ENCODE results near the gene CYTH1. TPM values are rescaled to one million over a fixed set of nuclear protein-coding genes. Genes with fewer than 3 reads are reported as not detected.

Gene CYTH1
- total and polyA plus RNA-seq, 7 donors = 18.7 to 40.4 (median 29.8) TPM

- intact Hi-C loops (cut with DNase I) = loop anchor here (5.0 kb wide), 2 partner anchors 79 to 299 kb away; no protein-coding TSS in a partner anchor
- peak overlapping the region; percentile 78 for H3K27ac ChIP-seq
- H3K27me3 ChIP-seq (ENCODE audit: insufficient read depth in 3 of 3, low read length in 2 of 3) = no peaks in the 10 kb centered on the region
- H3K4me1 ChIP-seq = peaks cover 57% of the 10 kb centered on the region
- TF ChIP-seq CTCF (IDR thresholded peaks at IDR 0.05) = no peak
- DNase-seq (peak in 1 of 2 donors; percentile 24), ATAC-seq (no peak)
- no peaks in the 10 kb centered on the region for H3K9me3 ChIP-seq
- WGBS, 3 donors = 71 to 75% (median 74%) methylated on average over 11 of the region's 11 CpGs
- peaks cover 0 to 53% of the 10 kb centered on the region in 2 donors for H3K36me3 ChIP-seq (ENCODE audit: insufficient read depth in 1 of 2, low read depth in 1 of 2)
- no peak overlapping the region for H3K4me3 ChIP-seq
These were observed 14.4 kb upstream of the CYTH1 start for GRCh38 chr17:78796517-78796900.

GRCh38 chr17:78795861-78796516 is 13.9 kb upstream of the CYTH1 start:
- ATAC-seq (peak in 2 of 4 donors; percentile 9 to 53), DNase-seq (peak in 1 of 2 donors; percentile 36)
- Histone ChIP-seq H3K27ac (peak overlapping the region; percentile 78), H3K4me1 (peaks cover 61% of the 10 kb centered on the region), H3K9me3 (no peaks in the 10 kb centered on the region), H3K27me3 (ENCODE audit: insufficient read depth in 3 of 3, low read length in 2 of 3) (no peaks in the 10 kb centered on the region), H3K36me3 (ENCODE audit: insufficient read depth in 1 of 2, low read depth in 1 of 2) (peaks cover 0 to 50% of the 10 kb centered on the region in 2 donors), H3K4me3 (no peak overlapping the region)
- TF ChIP-seq CTCF (IDR thresholded peaks at IDR 0.05) = no peak
- whole genome bisulfite sequencing, 3 donors = 52 to 72% (median 56%) methylated on average over 14 of the region's 14 CpGs
- intact Hi-C loops (cut with DNase I) = loop anchor here (5.0 kb wide), 2 partner anchors 79 to 299 kb away; no protein-coding TSS in a partner anchor

DNA sequence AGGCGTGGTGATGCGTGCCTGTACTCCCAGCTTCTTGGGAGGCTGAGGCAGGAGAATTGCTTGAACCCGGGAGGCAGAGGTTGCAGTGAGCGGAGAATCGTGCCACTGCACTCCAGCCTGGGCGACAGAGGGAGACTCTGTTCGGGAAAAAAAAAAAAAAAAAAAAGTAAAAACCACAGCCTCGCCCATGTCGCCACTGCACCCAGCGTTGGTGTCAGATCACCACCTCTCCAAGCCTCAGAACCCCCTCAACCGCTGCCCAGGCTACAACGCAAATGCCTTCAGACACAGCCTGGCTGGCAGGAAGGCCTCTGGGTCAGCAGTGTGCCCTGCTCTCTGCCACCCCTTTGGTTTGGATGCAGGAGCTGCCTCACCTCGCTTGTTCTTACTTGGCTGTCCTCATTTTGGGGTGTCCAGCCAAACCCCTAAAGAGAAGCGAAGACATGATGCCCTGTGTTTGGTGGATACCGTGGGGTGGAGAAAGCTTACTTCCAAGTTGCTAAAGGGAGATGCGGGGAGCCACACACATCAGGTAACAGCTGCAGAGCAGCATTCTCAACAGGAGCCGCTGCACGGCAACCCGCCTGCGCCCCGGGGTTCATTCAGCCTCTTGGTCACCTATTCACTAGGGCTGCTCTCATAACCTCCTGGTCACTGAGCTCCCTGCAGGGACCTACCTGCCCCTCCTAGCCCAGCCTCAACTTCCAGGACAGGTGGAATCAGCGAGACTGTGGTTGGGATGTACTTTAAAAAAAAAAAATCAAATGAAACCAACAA is 13.0 kb upstream of the CYTH1 start:
- TF ChIP-seq CTCF (IDR thresholded peaks at IDR 0.05) = no peak
- Histone ChIP-seq H3K36me3 (ENCODE audit: insufficient read depth in 1 of 2, low read depth in 1 of 2) (peaks cover 0 to 50% of the 10 kb centered on the region in 2 donors), H3K9me3 (no peaks in the 10 kb centered on the region), H3K27ac (peak overlapping the region; percentile 78), H3K27me3 (ENCODE audit: insufficient read depth in 3 of 3, low read length in 2 of 3) (no peaks in the 10 kb centered on the region), H3K4me3 (no peak overlapping the region), H3K4me1 (peaks cover 65% of the 10 kb centered on the region)
- intact Hi-C loops (cut with DNase I) = loop anchor here (5.0 kb wide), 2 partner anchors 78 to 298 kb away; no protein-coding TSS in a partner anchor
- DNase-seq = peak in 1 of 2 donors; percentile 48
- ATAC-seq = no peak
- 86 to 96% (median 92%) methylated on average over 22 of the region's 22 CpGs for WGBS, 3 donors

DNA sequence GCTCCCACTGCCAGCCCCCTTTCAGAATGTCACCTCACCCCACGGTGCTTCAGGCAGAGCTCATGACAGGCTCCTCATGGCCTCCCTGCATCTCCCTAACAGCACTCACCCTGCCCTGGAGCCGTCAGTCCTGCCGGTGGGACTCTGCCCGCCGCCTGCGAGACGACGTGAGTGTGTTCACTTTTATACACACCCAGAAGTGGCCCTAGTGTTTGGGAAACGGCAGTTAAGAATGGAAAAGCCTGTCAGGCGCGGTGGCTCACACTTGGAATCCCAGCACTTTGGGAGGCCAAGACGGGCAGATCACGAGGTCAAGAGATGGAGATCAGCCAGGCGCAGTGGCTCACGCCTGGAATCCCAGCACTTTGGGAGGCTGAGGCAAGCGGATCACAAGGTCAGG is 12.3 kb upstream of the CYTH1 start:
- H3K27me3 ChIP-seq (ENCODE audit: insufficient read depth in 3 of 3, low read length in 2 of 3) = no peaks in the 10 kb centered on the region
- intact Hi-C loops (cut with DNase I) = no loop called here
- peak; percentile 25 to 36 (median 28) for ATAC-seq
- H3K4me1 ChIP-seq = peaks cover 69% of the 10 kb centered on the region
- no peak for TF ChIP-seq CTCF (IDR thresholded peaks at IDR 0.05)
- DNase-seq = peak in 1 of 2 donors; percentile 59
- H3K27ac ChIP-seq = peak overlapping the region; percentile 78
- H3K36me3 ChIP-seq (ENCODE audit: insufficient read depth in 1 of 2, low read depth in 1 of 2) = peaks cover 0 to 44% of the 10 kb centered on the region in 2 donors
- no peak overlapping the region for H3K4me3 ChIP-seq
- WGBS, 3 donors = 58 to 71% (median 62%) methylated on average over 16 of the region's 16 CpGs
- no peaks in the 10 kb centered on the region for H3K9me3 ChIP-seq
